OCI-LY7 (cell line): ENCODE measurements around the gene PLXNA1. TPM values are rescaled to one million over a fixed set of nuclear protein-coding genes. Genes with fewer than 3 reads are reported as not detected.

ENCODE experiments used
- BruUV-seq: library from RNA; stranded (reverse); fragments of 400-500 nt; replicated peaks from 2 replicates; lab custom pipeline; 2021; lab: Mats Ljungman, UMichigan
- CTCF ChIA-PET: fragments of 300-600 bp; sonication (Branson Sonifier 250); formaldehyde crosslinking; loops from one replicate; lab custom pipeline; 2022; ENCODE audit warnings: antibody characterized with exemption; ENCODE audit not compliant: unreplicated experiment; lab: Charles Lee
- POLR2A ChIA-PET: fragments of 300-600 bp; sonication (Branson Sonifier 250); formaldehyde crosslinking; loops from one replicate; lab custom pipeline; 2022; ENCODE audit warnings: antibody characterized with exemption; lab: Charles Lee
- DNase-seq: peaks from one replicate; pipeline ENCODE4 v3.0.0-alpha.2; 2015; ENCODE audit warnings: low spot score
- H2AFZ ChIP-seq: fragments of 200-600 bp; sonication (generic), shearing (Covaris generic); 2 replicates; pipeline ENCODE4 v1.6.1; 2014; ENCODE audit warnings: mild to moderate bottlenecking, antibody characterized with exemption, low read length, moderate library complexity
- H3K27ac ChIP-seq: fragments of 200-600 bp; sonication (generic); 2 replicates; pipeline ENCODE4 v1.5.1; 2014; ENCODE audit warnings: mixed run types, low read depth, mild to moderate bottlenecking, moderate library complexity, low read length, inconsistent platforms; ENCODE audit not compliant: poor library complexity, severe bottlenecking
- H3K36me3 ChIP-seq: fragments of 200-600 bp; sonication (generic); 2 replicates; pipeline ENCODE4 v1.6.1; 2014; ENCODE audit warnings: mild to moderate bottlenecking, antibody characterized with exemption, low read length, moderate library complexity, mixed read lengths; ENCODE audit not compliant: insufficient read depth
- H3K4me1 ChIP-seq: fragments of 200-600 bp; sonication (generic); 2 replicates; pipeline ENCODE4 v1.5.1; 2014; ENCODE audit warnings: mild to moderate bottlenecking, low read length; ENCODE audit not compliant: insufficient read depth, poor library complexity, severe bottlenecking
- H3K4me2 ChIP-seq: fragments of 200-600 bp; sonication (generic); 2 replicates; pipeline ENCODE4 v1.6.1; 2014; ENCODE audit warnings: mild to moderate bottlenecking, low read length
- H3K4me3 ChIP-seq: fragments of 200-600 bp; sonication (generic); 2 replicates; pipeline ENCODE4 v1.5.1; 2014; ENCODE audit warnings: mild to moderate bottlenecking, low read depth, low read length; ENCODE audit not compliant: poor library complexity, severe bottlenecking
- H3K79me2 ChIP-seq: fragments of 200-600 bp; sonication (generic); 2 replicates; pipeline ENCODE4 v1.6.1; 2016; ENCODE audit warnings: low read depth, mild to moderate bottlenecking, low read length, moderate library complexity, mixed read lengths; ENCODE audit not compliant: insufficient read depth
- H3K9me2 ChIP-seq: fragments of 200-600 bp; sonication (generic); 2 replicates; pipeline ENCODE4 v1.6.1; 2016; ENCODE audit warnings: mild to moderate bottlenecking, low read length, mixed read lengths; ENCODE audit not compliant: insufficient read depth
- H3K9me3 ChIP-seq: fragments of 200-600 bp; sonication (generic); 2 replicates; pipeline ENCODE4 v1.6.1; 2014; ENCODE audit warnings: mild to moderate bottlenecking, mixed run types, low read length, mixed read lengths
- H4K20me1 ChIP-seq: fragments of 200-600 bp; sonication (generic); 2 replicates; pipeline ENCODE4 v1.6.1; 2014; ENCODE audit warnings: mild to moderate bottlenecking, antibody characterized with exemption, low read length, moderate library complexity, mixed read lengths; ENCODE audit not compliant: insufficient read depth
- CTCF ChIP-seq: fragments of 200-600 bp; sonication (generic); conservative IDR thresholded peaks from 2 replicates; pipeline ENCODE4 v1.5.1; 2014; ENCODE audit warnings: mild to moderate bottlenecking, antibody characterized with exemption, low read length, moderate library complexity, mixed read lengths
- EZH2phosphoT487 ChIP-seq: fragments of 200-600 bp; sonication (generic); IDR thresholded peaks from 2 replicates; pipeline ENCODE4 v1.6.1; 2018; ENCODE audit warnings: low read depth, borderline replicate concordance, mild to moderate bottlenecking, mixed run types, antibody characterized with exemption, low read length, moderate library complexity, mixed read lengths
- intact Hi-C: fragments of 100-400 bp; cut with micrococcal nuclease; formaldehyde crosslinking; loops from one replicate; pipeline ENCODE4 v1.10.0; 2022; ENCODE audit not compliant: unreplicated experiment
- total RNA-seq, 2 experiments: library from RNA; depleted of rRNA in 1 of 2; stranded (reverse); fragments of >200 nt in 1 of 2; shearing (Covaris generic) in 1 of 2; gene quantifications; 2 replicates each; pipeline ENCODE4 v1.2.3, GENCODE V29; 2014 to 2022

PLXNA1 gene
- total RNA-seq, 2 experiments from 2014 or later = 3.6 to 4.4 TPM

GRCh38 chr3:126944089-126944965 is 38.6 kb upstream of the PLXNA1 start:
- Histone ChIP-seq H3K4me1 (peaks cover 10% of the 10 kb centered on the region), H3K79me2 (no peaks in the 10 kb centered on the region), H3K4me2 (peak overlapping the region; percentile 30), H2AFZ (no peak overlapping the region), H3K36me3 (no peaks in the 10 kb centered on the region), H3K27ac (no peak overlapping the region), H3K4me3 (no peak overlapping the region), H3K9me2 (no peaks in the 10 kb centered on the region), H3K9me3 (no peaks in the 10 kb centered on the region), H4K20me1 (no peaks in the 10 kb centered on the region)
- intact Hi-C loops = no loop called here
- ChIA-PET POLR2A (interaction anchor here (0.7 to 1.0 kb wide), 2 partner anchors 9 to 185 kb away, joined by 3 read pairs; no protein-coding TSS in a partner anchor), CTCF (no interaction called here)
- BruUV-seq = no TSS peak
- no peak for DNase-seq
- no peak for TF ChIP-seq CTCF
- no peak for TF ChIP-seq EZH2phosphoT487

- POLR2A ChIA-PET = no interaction called here
- intact Hi-C loops = no loop called here
- no peak for DNase-seq
- Histone ChIP-seq H3K4me2 (no peak overlapping the region), H4K20me1 (no peaks in the 10 kb centered on the region), H3K4me3 (no peak overlapping the region), H3K4me1 (peaks cover 10% of the 10 kb centered on the region), H3K9me2 (no peaks in the 10 kb centered on the region), H3K27ac (no peak overlapping the region), H3K79me2 (no peaks in the 10 kb centered on the region), H3K9me3 (no peaks in the 10 kb centered on the region), H2AFZ (no peak overlapping the region), H3K36me3 (no peaks in the 10 kb centered on the region)
- no TSS peak for BruUV-seq
- CTCF ChIA-PET = interaction anchor here (1.1 kb wide), 1 partner anchor 9 kb away, joined by 4 read pairs; no protein-coding TSS in a partner anchor
- no peak for TF ChIP-seq EZH2phosphoT487
- 0 out of 2 replicates have a peak, but pooled peaks have one; percentile 31 for TF ChIP-seq CTCF
Observed at GRCh38 chr3:126945171-126945721, 37.7 kb upstream of the PLXNA1 start.
